DMS 273 (cell line): ENCODE results near the gene HOXB8.
A peak's percentile ranks its signal among the peaks of the same experiment; 100 is the strongest.

Experiments
- DNase-seq: peaks from one replicate; lab custom pipeline; 2025; ENCODE audit not compliant: unreplicated experiment; lab: John Stamatoyannopoulos, UW

The HOXB8 gene

GRCh38 chr17:48624544-48625494 is 9.7 kb upstream of the HOXB8 start:
- DNase-seq, result peak; percentile 48

GRCh38 chr17:48624118-48624517 is 9.0 kb upstream of the HOXB8 start:
- DNase-seq, result no peak

- no peak for DNase-seq
These were observed 8.5 kb upstream of the HOXB8 start for GRCh38 chr17:48623583-48623982.

GRCh38 chr17:48622857-48623256 is 7.8 kb upstream of the HOXB8 start:
- no peak for DNase-seq

- DNase-seq, result no peak
These were observed 6.6 kb upstream of the HOXB8 start for GRCh38 chr17:48621410-48622392.

- no peak for DNase-seq
These were observed 5.5 kb upstream of the HOXB8 start for GRCh38 chr17:48620461-48621139.

GRCh38 chr17:48619826-48620449 is 4.8 kb upstream of the HOXB8 start:
- peak; percentile 29 for DNase-seq

- peak; percentile 92 for DNase-seq
These were observed 3.3 kb upstream of the HOXB8 start for GRCh38 chr17:48618256-48618896.

GRCh38 chr17:48617471-48618255 is 2.6 kb upstream of the HOXB8 start:
- no peak for DNase-seq

GRCh38 chr17:48616717-48617470 is 1.8 kb upstream of the HOXB8 start:
- DNase-seq, result no peak

- DNase-seq, result no peak
These were observed 1.0 kb upstream of the HOXB8 start for GRCh38 chr17:48615963-48616716.

- DNase-seq, result no peak
These were observed 1.0 kb downstream of the HOXB8 start for GRCh38 chr17:48613862-48614694.

GRCh38 chr17:48612854-48613691 is 2.0 kb downstream of the HOXB8 start:
- peak; percentile 48 for DNase-seq

GRCh38 chr17:48612456-48612853 is 2.6 kb downstream of the HOXB8 start:
- DNase-seq, result no peak

GRCh38 chr17:48611681-48612455 is 3.2 kb downstream of the HOXB8 start:
- DNase-seq, result no peak
